ENCODE data around the gene AATK. TPM values are rescaled to one million over a fixed set of nuclear protein-coding genes. Genes with fewer than 3 reads are reported as not detected.

AATK gene
- total and polyA plus RNA-seq, 12 donors = 1.5 to 8.5 (median 6.2) TPM

GRCh38 chr17:81179220-81179619 lies 13.2 kb upstream of the AATK start:
- Histone ChIP-seq H3K9me3 (peaks cover 0 to 11% (median 0%) of the 10 kb centered on the region in 11 donors), H3K4me1 (peaks cover 0 to 10% (median 0%) of the 10 kb centered on the region in 9 donors), H3K4me3 (no peak overlapping the region), H3K36me3 (no peaks in the 10 kb centered on the region), H3K27ac (no peak overlapping the region), H3K27me3 (peaks cover 0 to 8% (median 0%) of the 10 kb centered on the region in 7 donors)
- no peak for DNase-seq
- intact Hi-C loops (cut with DNase I) = no loop called here
- TF ChIP-seq CTCF (IDR thresholded peaks at IDR 0.05) = no peak
- ATAC-seq = no peak
- WGBS, 2 donors = 61 to 80% methylated on average over 9 of the region's 9 CpGs

- H3K9me3 ChIP-seq = peaks cover 0 to 11% (median 0%) of the 10 kb centered on the region in 11 donors
- DNase-seq = no peak
- H3K27me3 ChIP-seq = peaks cover 0 to 4% (median 0%) of the 10 kb centered on the region in 7 donors
- no peak overlapping the region for H3K4me3 ChIP-seq
- H3K27ac ChIP-seq = no peak overlapping the region
- ATAC-seq = no peak
- H3K36me3 ChIP-seq = no peaks in the 10 kb centered on the region
- intact Hi-C loops (cut with DNase I) = no loop called here
- WGBS, 2 donors = 93 to 94% methylated on average over 25 of the region's 25 CpGs
- peaks cover 0 to 10% (median 0%) of the 10 kb centered on the region in 9 donors for H3K4me1 ChIP-seq
- no peak for TF ChIP-seq CTCF (IDR thresholded peaks at IDR 0.05)
These were observed 12.4 kb upstream of the AATK start for GRCh38 chr17:81178136-81179091.

GRCh38 chr17:81176666-81177065 lies 10.6 kb upstream of the AATK start:
- TF ChIP-seq CTCF (IDR thresholded peaks at IDR 0.05) = no peak
- H3K36me3 ChIP-seq = no peaks in the 10 kb centered on the region
- 91 to 92% methylated on average over 7 of the region's 7 CpGs for WGBS, 2 donors
- peaks cover 0 to 11% (median 0%) of the 10 kb centered on the region in 11 donors for H3K9me3 ChIP-seq
- no peak overlapping the region for H3K4me3 ChIP-seq
- H3K27me3 ChIP-seq = no peaks in the 10 kb centered on the region
- DNase-seq (no peak), ATAC-seq (no peak)
- intact Hi-C loops (cut with DNase I) = no loop called here
- peaks cover 0 to 10% (median 0%) of the 10 kb centered on the region in 9 donors for H3K4me1 ChIP-seq
- no peak overlapping the region for H3K27ac ChIP-seq

- ATAC-seq = no peak
- 68 to 79% methylated on average over 1 of the region's 1 CpG for WGBS, 2 donors
- Histone ChIP-seq H3K27me3 (no peaks in the 10 kb centered on the region), H3K9me3 (peaks cover 0 to 11% (median 0%) of the 10 kb centered on the region in 11 donors), H3K36me3 (no peaks in the 10 kb centered on the region), H3K4me1 (no peaks in the 10 kb centered on the region), H3K27ac (no peak overlapping the region), H3K4me3 (no peak overlapping the region)
- TF ChIP-seq CTCF (IDR thresholded peaks at IDR 0.05) = no peak
- intact Hi-C loops (cut with DNase I) = no loop called here
- no peak for DNase-seq
These were observed 7.7 kb upstream of the AATK start for GRCh38 chr17:81173762-81174155.
